IMR-90 (cell line): ENCODE measurements around the gene DAGLA. TPM values are rescaled to one million over a fixed set of nuclear protein-coding genes. Genes with fewer than 3 reads are reported as not detected.

Experiments used
- ATAC-seq: fragments of 200-7000 bp; cut with Tn5 transposase; 2 replicates; pipeline ENCODE4 v1.9.1; 2020; ENCODE audit warnings: low read depth, mild to moderate bottlenecking, moderate library complexity
- BruUV-seq: library from RNA; stranded (reverse); fragments of 400-500 nt; replicated peaks from 2 replicates; lab custom pipeline; 2021; lab: Mats Ljungman, UMichigan
- CTCF ChIA-PET: fragments of 300-600 bp; formaldehyde crosslinking; extraction: SDS; loops from one replicate; lab custom pipeline; 2021; ENCODE audit warnings: antibody characterized with exemption; lab: Yijun Ruan, JAX
- POLR2A ChIA-PET: fragments of 300-600 bp; sonication (Branson Sonifier 250); formaldehyde crosslinking; loops from one replicate; lab custom pipeline; 2022; ENCODE audit warnings: antibody characterized with exemption; ENCODE audit not compliant: unreplicated experiment; lab: Charles Lee
- DNase-seq: peaks from one replicate; pipeline ENCODE4 v3.0.0; 2013
- H2AFZ ChIP-seq: replicated peaks from 2 replicates; pipeline ENCODE3; 2013; ENCODE audit warnings: low read length, mild to moderate bottlenecking; ENCODE audit not compliant: poor library complexity
- H2AK5ac ChIP-seq: 2 replicates; pipeline ENCODE4 v1.6.1; 2013; ENCODE audit warnings: low read depth, low read length, inconsistent platforms
- H2AK9ac ChIP-seq: replicated peaks from 2 replicates; pipeline ENCODE3; 2013; ENCODE audit warnings: mild to moderate bottlenecking, low read depth, low read length, moderate library complexity; ENCODE audit not compliant: poor library complexity
- H2BK120ac ChIP-seq: 2 replicates; pipeline ENCODE4 v1.6.1; 2013; ENCODE audit warnings: low read depth, low read length, inconsistent platforms
- H2BK15ac ChIP-seq: 3 replicates; pipeline ENCODE4 v1.6.1; 2013; ENCODE audit warnings: low read depth, low read length, inconsistent platforms
- H2BK20ac ChIP-seq: 2 replicates; pipeline ENCODE4 v1.6.1; 2013; ENCODE audit warnings: low read depth, mild to moderate bottlenecking, inconsistent platforms, low read length, moderate library complexity
- H2BK5ac ChIP-seq: 2 replicates; pipeline ENCODE4 v1.6.1; 2013; ENCODE audit warnings: mild to moderate bottlenecking, low read depth, low read length, inconsistent platforms; ENCODE audit not compliant: poor library complexity, severe bottlenecking
- H3K14ac ChIP-seq: replicated peaks from 2 replicates; pipeline ENCODE4 v1.6.1; 2013; ENCODE audit warnings: low read depth, low read length, inconsistent platforms
- H3K18ac ChIP-seq: 2 replicates; pipeline ENCODE4 v1.6.1; 2013; ENCODE audit warnings: low read depth, low read length, control low read depth
- H3K23ac ChIP-seq: 2 replicates; pipeline ENCODE4 v1.6.1; 2013; ENCODE audit warnings: low read depth, low read length, inconsistent platforms
- H3K27ac ChIP-seq: 2 replicates; pipeline ENCODE4 v1.5.1; 2013; ENCODE audit warnings: mild to moderate bottlenecking, control low read depth, low read length; ENCODE audit not compliant: insufficient read depth
- H3K27me3 ChIP-seq: 2 replicates; pipeline ENCODE4 v1.6.1; 2013; ENCODE audit warnings: low read length; ENCODE audit not compliant: control insufficient read depth, insufficient read depth
- H3K36me3 ChIP-seq: 2 replicates; pipeline ENCODE4 v1.6.1; 2013; ENCODE audit warnings: low read length, mixed read lengths; ENCODE audit not compliant: control insufficient read depth, insufficient read depth
- H3K4ac ChIP-seq: 2 replicates; pipeline ENCODE4 v1.6.1; 2013; ENCODE audit warnings: low read depth, low read length, inconsistent platforms
- H3K4me1 ChIP-seq: 2 replicates; pipeline ENCODE4 v1.6.1; 2013; ENCODE audit warnings: low read length, mixed read lengths; ENCODE audit not compliant: control insufficient read depth, insufficient read depth
- H3K4me2 ChIP-seq: 2 replicates; pipeline ENCODE4 v1.6.1; 2013; ENCODE audit warnings: low read depth, mild to moderate bottlenecking, control low read depth, low read length, moderate library complexity
- H3K4me3 ChIP-seq: 2 replicates; pipeline ENCODE4 v1.5.1; 2013; ENCODE audit warnings: low read depth, mild to moderate bottlenecking, control low read depth, low read length, moderate library complexity; ENCODE audit not compliant: insufficient read depth
- H3K56ac ChIP-seq: 2 replicates; pipeline ENCODE4 v1.6.1; 2013; ENCODE audit warnings: low read length, inconsistent platforms; ENCODE audit not compliant: insufficient read depth; ENCODE audit errors: extremely low read depth
- H3K79me1 ChIP-seq, 2 experiments: 2 replicates each; pipeline ENCODE4 v1.6.1; 2013; ENCODE audit warnings: low read length in 2 of 2, inconsistent platforms in 1 of 2, low read depth in 1 of 2
- H3K9ac ChIP-seq: 2 replicates; pipeline ENCODE4 v1.6.1; 2013; ENCODE audit warnings: low read depth, low read length, control low read depth
- H3K9me1 ChIP-seq: 2 replicates; pipeline ENCODE4 v1.6.1; 2013; ENCODE audit warnings: low read length, inconsistent platforms; ENCODE audit not compliant: insufficient read depth
- H3K9me3 ChIP-seq: 2 replicates; pipeline ENCODE4 v1.6.1; 2013; ENCODE audit warnings: low read length; ENCODE audit not compliant: control insufficient read depth, insufficient read depth
- H4K20me1 ChIP-seq: 2 replicates; pipeline ENCODE4 v1.6.1; 2013; ENCODE audit warnings: low read length, inconsistent platforms; ENCODE audit not compliant: insufficient read depth
- H4K5ac ChIP-seq: 2 replicates; pipeline ENCODE4 v1.6.1; 2013; ENCODE audit warnings: mild to moderate bottlenecking, low read depth, low read length, control low read depth
- H4K8ac ChIP-seq, 2 experiments: 2 replicates each; pipeline ENCODE4 v1.6.1; 2013; ENCODE audit warnings: low read depth in 2 of 2, low read length in 2 of 2, control low read depth in 1 of 2, inconsistent platforms in 1 of 2
- H4K91ac ChIP-seq: 2 replicates; pipeline ENCODE4 v1.6.1; 2013; ENCODE audit warnings: low read depth, low read length, inconsistent platforms; ENCODE audit not compliant: insufficient read depth
- MAZ ChIP-seq: IDR thresholded peaks from 2 replicates; pipeline ENCODE4 v1.6.1; 2012; ENCODE audit warnings: low read depth, mild to moderate bottlenecking, low read length, improper control_type of control experiment, moderate library complexity, borderline replicate concordance
- WGBS, 2 experiments: methylation state at CpG; one replicate each; pipeline versions ENCODE4 v1.1.5 to v1.1.7; 2013; ENCODE audit warnings: missing lambda C conversion rate in 2 of 2; ENCODE audit not compliant: insufficient read length in 1 of 2; ENCODE audit errors: extremely low coverage in 2 of 2; 5-methylcytosine and 5-hydroxymethylcytosine counted together
- dilution Hi-C: fragments of 300-500 bp; cut with HindIII; formaldehyde crosslinking; loops from one replicate; pipeline ENCODE4 v1.14.3; 2018; ENCODE audit warnings: low sequenced_read_pairs; ENCODE audit not compliant: unreplicated experiment
- in situ Hi-C: fragments of 300-500 bp; cut with MboI; formaldehyde crosslinking; loops from 3 replicates; pipeline ENCODE4 v1.14.3; 2019; ENCODE audit warnings: low sequenced_read_pairs, inconsistent platforms, mixed read lengths
- intact Hi-C: fragments of 100-400 bp; cut with micrococcal nuclease; formaldehyde crosslinking; loops from 2 replicates; pipeline ENCODE4 v1.10.0; 2022
- polyA plus RNA-seq, 3 experiments: library from polyadenylated mRNA; depleted of rRNA; stranded (reverse); fragments of >200 nt; gene quantifications; 2 replicates each; pipeline ENCODE4 v1.2.3, GENCODE V29; 2012; ENCODE audit warnings: low replicate concordance in 1 of 3
- total RNA-seq: library from RNA; depleted of rRNA; stranded (reverse); fragments of >200 nt; gene quantifications from 2 replicates; pipeline ENCODE4 v1.2.3, GENCODE V29; 2012
- TF ChIP-seq, protein P1 (sequence below): fragments of 150-350 bp; IDR thresholded peaks from 2 replicates; pipeline ENCODE4 v1.6.1; 2017; ENCODE audit warnings: mild to moderate bottlenecking, antibody characterized with exemption, low read length, low read depth

Gene DAGLA
- total and polyA plus RNA-seq, 2 of the 4 experiments (the other 2 are of a cell fraction) = 0.90 to 3.8 TPM

DNA sequence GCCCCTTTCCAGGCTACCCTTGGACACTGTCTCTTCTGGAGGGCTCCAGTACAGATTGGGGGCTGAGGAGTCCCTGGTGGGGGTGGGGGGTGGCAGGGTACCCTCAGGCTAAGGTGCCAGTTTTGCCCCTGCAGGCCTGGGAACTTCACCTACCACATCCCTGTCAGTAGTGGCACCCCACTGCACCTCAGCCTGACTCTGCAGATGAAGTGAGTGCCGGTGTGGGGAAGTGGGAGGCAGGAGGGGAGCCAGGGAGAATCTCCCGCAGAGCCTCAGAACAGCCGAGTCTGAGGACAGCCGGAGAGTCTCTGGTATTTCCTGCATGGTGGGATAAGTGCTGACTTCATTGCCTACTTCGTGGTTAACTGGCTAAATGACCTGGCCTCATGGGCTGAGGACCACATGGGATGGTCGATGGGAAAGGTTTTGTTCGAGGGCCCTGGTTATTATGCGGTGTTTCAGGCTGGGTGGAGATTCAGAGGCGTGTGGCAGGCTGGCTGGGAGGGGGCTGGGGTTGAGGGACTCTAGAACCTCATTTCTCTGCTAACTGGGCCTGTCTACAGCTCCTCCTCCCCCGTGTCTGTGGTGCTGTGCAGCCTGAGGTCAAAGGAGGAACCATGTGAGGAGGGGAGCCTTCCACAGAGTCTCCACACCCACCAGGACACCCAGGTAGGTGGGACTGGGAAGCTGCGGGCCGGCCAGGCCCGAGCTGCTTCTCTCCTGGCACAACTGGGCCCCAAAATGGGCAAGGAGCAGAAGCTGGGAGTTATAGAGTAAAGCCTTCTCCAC, 103.7 kb downstream of the DAGLA start:
- intact Hi-C loops = no loop called here
- H3K4me1 ChIP-seq = peaks cover 3% of the 10 kb centered on the region; the same call in 1 of the 2 replicates
- DNase-seq (peak; percentile 71), ATAC-seq (peak; percentile 51)
- no peak overlapping the region for H3K9ac ChIP-seq
- peaks cover 2 to 11% of the 10 kb centered on the region in 2 experiments; a peak in 1 of 4 replicates for H3K79me1 ChIP-seq
- H4K8ac ChIP-seq = no peak overlapping the region
- no peak overlapping the region for H2AK9ac ChIP-seq
- H2BK120ac ChIP-seq = no peak overlapping the region
- H3K27me3 ChIP-seq = no peaks in the 10 kb centered on the region
- no TSS peak for BruUV-seq
- no peak overlapping the region for H3K4me2 ChIP-seq
- H3K27ac ChIP-seq = no peak overlapping the region
- H4K91ac ChIP-seq = peak overlapping the region; percentile 6; the same call in 1 of the 2 replicates
- H3K4me3 ChIP-seq = no peak overlapping the region
- no peak overlapping the region for H2BK15ac ChIP-seq
- H3K14ac ChIP-seq = no peak overlapping the region
- no peak overlapping the region; the same call in 1 of the 2 replicates for H2AK5ac ChIP-seq
- dilution Hi-C loops = no loop called here
- H3K56ac ChIP-seq = no peak overlapping the region
- in situ Hi-C loops = no loop called here
- POLR2A ChIA-PET = no interaction called here
- H3K9me1 ChIP-seq = no peaks in the 10 kb centered on the region; the same call in 1 of the 2 replicates
- H2BK20ac ChIP-seq = no peak overlapping the region
- no peaks in the 10 kb centered on the region for H3K9me3 ChIP-seq
- no peak overlapping the region for H3K4ac ChIP-seq
- no peak overlapping the region for H2BK5ac ChIP-seq
- H4K20me1 ChIP-seq = peaks cover 6% of the 10 kb centered on the region; the same call in 1 of the 2 replicates
- peaks cover 49% of the 10 kb centered on the region for H3K36me3 ChIP-seq
- H3K23ac ChIP-seq = no peak overlapping the region
- 64% methylated on average over 6 of the region's 13 CpGs; no CpG with 5 or more reads in 1 of the 2 experiments for WGBS, 2 experiments
- no peak overlapping the region for H2AFZ ChIP-seq
- TF ChIP-seq MAZ = no peak
- TF ChIP-seq, protein P1, sequence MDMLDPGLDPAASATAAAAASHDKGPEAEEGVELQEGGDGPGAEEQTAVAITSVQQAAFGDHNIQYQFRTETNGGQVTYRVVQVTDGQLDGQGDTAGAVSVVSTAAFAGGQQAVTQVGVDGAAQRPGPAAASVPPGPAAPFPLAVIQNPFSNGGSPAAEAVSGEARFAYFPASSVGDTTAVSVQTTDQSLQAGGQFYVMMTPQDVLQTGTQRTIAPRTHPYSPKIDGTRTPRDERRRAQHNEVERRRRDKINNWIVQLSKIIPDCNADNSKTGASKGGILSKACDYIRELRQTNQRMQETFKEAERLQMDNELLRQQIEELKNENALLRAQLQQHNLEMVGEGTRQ = 0 out of 2 replicates have a peak, but pooled peaks have one; percentile 7
- CTCF ChIA-PET = interaction anchor here (0.6 kb wide), 1 partner anchor 148 kb away, joined by 6 read pairs; no protein-coding TSS in a partner anchor
- no peak overlapping the region for H4K5ac ChIP-seq
- H3K18ac ChIP-seq = no peak overlapping the region
